GM12878 (cell line): ENCODE measurements around the gene COL4A1. TPM values are rescaled to one million over a fixed set of nuclear protein-coding genes. Genes with fewer than 3 reads are reported as not detected.

Experiments used
- ATAC-seq: fragments of 200-7000 bp; cut with Tn5 transposase; 3 replicates; pipeline ENCODE4 v1.9.1; 2020; ENCODE audit warnings: mild to moderate bottlenecking, moderate library complexity
- BruUV-seq: library from RNA; stranded (reverse); fragments of 400-500 nt; replicated peaks from 2 replicates; lab custom pipeline; 2021; lab: Mats Ljungman, UMichigan
- CTCF ChIA-PET: fragments of 300-600 bp; sonication (Branson Sonifier 250); formaldehyde crosslinking; extraction: SDS; loops from one replicate; lab custom pipeline; 2021; ENCODE audit warnings: inconsistent platforms; lab: Yijun Ruan, JAX
- POLR2A ChIA-PET: fragments of 350-600 bp; formaldehyde crosslinking; extraction: SDS; loops from one replicate; lab custom pipeline; 2021; ENCODE audit warnings: inconsistent platforms; lab: Charles Lee
- RAD21 ChIA-PET: fragments of 300-600 bp; sonication (Branson Sonifier 250); formaldehyde crosslinking; loops from one replicate; lab custom pipeline; 2023; ENCODE audit warnings: antibody characterized with exemption; ENCODE audit not compliant: unreplicated experiment; lab: Charles Lee
- SMC1A ChIA-PET: fragments of 300-600 bp; sonication (Branson Sonifier 250); formaldehyde crosslinking; loops from one replicate; lab custom pipeline; 2023; ENCODE audit not compliant: unreplicated experiment, uncharacterized antibody; lab: Charles Lee
- DNase-seq: peaks from one replicate; pipeline ENCODE4 v3.0.0-alpha.2; 2011; ENCODE audit warnings: low read depth, low spot score
- FAIRE-seq: peaks from 3 replicates; lab custom pipeline; 2011; peaks lifted over from hg19 to GRCh38; lab: Jason Lieb, UNC
- H2AFZ ChIP-seq: 2 replicates; pipeline ENCODE4 v1.6.0; 2011; ENCODE audit warnings: low read depth, low read length, control low read depth; ENCODE audit not compliant: control insufficient read depth
- H3K27ac ChIP-seq: 2 replicates; pipeline ENCODE4 v1.5.1; 2011; ENCODE audit warnings: control low read depth; ENCODE audit not compliant: control insufficient read depth, insufficient read depth
- H3K27me3 ChIP-seq, 2 experiments: replicated peaks in 1 of 2; 2 replicates each; pipeline versions ENCODE4 v1.6.0 to v1.6.1; 2011; ENCODE audit warnings: low read length in 1 of 2; ENCODE audit not compliant: control insufficient read depth in 2 of 2, insufficient read depth in 2 of 2
- H3K36me3 ChIP-seq, 2 experiments: 2 replicates each; pipeline ENCODE4 v1.5.1; 2011; ENCODE audit warnings: low read length in 1 of 2; ENCODE audit not compliant: control insufficient read depth in 2 of 2, insufficient read depth in 2 of 2
- H3K4me1 ChIP-seq: 2 replicates; pipeline ENCODE4 v1.6.1; 2011; ENCODE audit warnings: mild to moderate bottlenecking, low read length, moderate library complexity, mixed read lengths; ENCODE audit not compliant: control insufficient read depth, insufficient read depth
- H3K4me2 ChIP-seq: 2 replicates; pipeline ENCODE4 v1.6.0; 2011; ENCODE audit warnings: control low read depth; ENCODE audit not compliant: control insufficient read depth, insufficient read depth
- H3K4me3 ChIP-seq: fragments of 200-600 bp; sonication (generic); 2 replicates; pipeline ENCODE4 v1.5.1; 2016
- H3K79me2 ChIP-seq: 2 replicates; pipeline ENCODE4 v1.6.0; 2011; ENCODE audit warnings: low read length; ENCODE audit not compliant: control insufficient read depth, insufficient read depth
- H3K9ac ChIP-seq: 2 replicates; pipeline ENCODE4 v1.8.0; 2011; ENCODE audit warnings: low read length, control low read depth, mixed read lengths; ENCODE audit not compliant: control insufficient read depth, insufficient read depth
- H3K9me3 ChIP-seq: replicated peaks from 3 replicates; pipeline ENCODE4 v1.5.1; 2011; ENCODE audit warnings: mild to moderate bottlenecking, low read length; ENCODE audit not compliant: control insufficient read depth, insufficient read depth
- H4K20me1 ChIP-seq: 2 replicates; pipeline ENCODE4 v1.6.0; 2011; ENCODE audit not compliant: control insufficient read depth, insufficient read depth
- HDAC2 ChIP-seq: fragments of 200-600 bp; sonication (generic); IDR thresholded peaks from 2 replicates; pipeline ENCODE4 v1.6.1; 2017
- HDAC6 ChIP-seq: fragments of 200-600 bp; sonication (generic); IDR thresholded peaks from one replicate; pipeline ENCODE4 v1.8.0; 2017; ENCODE audit warnings: antibody characterized with exemption; ENCODE audit not compliant: unreplicated experiment
- NRF1 ChIP-seq: conservative IDR thresholded peaks from 2 replicates; pipeline ENCODE4 v1.6.1; 2011; ENCODE audit warnings: mild to moderate bottlenecking, low read depth, low read length, improper control_type of control experiment
- POLR2AphosphoS2 ChIP-seq: IDR thresholded peaks from 2 replicates; pipeline ENCODE4 v1.6.1; 2011; ENCODE audit warnings: low read depth, mild to moderate bottlenecking, low read length, improper control_type of control experiment, moderate library complexity
- RAD21 ChIP-seq: IDR thresholded peaks from 2 replicates; pipeline ENCODE4 v1.6.1; 2011; ENCODE audit warnings: mild to moderate bottlenecking, low read depth, low read length, moderate library complexity; ENCODE audit not compliant: insufficient read depth
- RFX5 ChIP-seq: IDR thresholded peaks from 2 replicates; pipeline ENCODE4 v1.6.1; 2011; ENCODE audit warnings: low read depth, low read length, improper control_type of control experiment
- SMAD1 ChIP-seq: fragments of 450-650 bp; IDR thresholded peaks from 2 replicates; pipeline ENCODE4 v1.6.1; 2018; ENCODE audit warnings: mild to moderate bottlenecking, low read depth; ENCODE audit not compliant: partially characterized antibody
- SMAD5 ChIP-seq: IDR thresholded peaks from 2 replicates; pipeline ENCODE4 v1.6.1; 2016; ENCODE audit warnings: antibody characterized with exemption, low read depth
- SUZ12 ChIP-seq: fragments of 200-600 bp; sonication (generic); IDR thresholded peaks from one replicate; pipeline ENCODE4 v1.6.1; 2018; ENCODE audit warnings: antibody characterized with exemption, mild to moderate bottlenecking; ENCODE audit not compliant: unreplicated experiment
- WGBS: methylation state at CpG from one replicate; pipeline ENCODE4 v1.1.6; 2016; ENCODE audit warnings: low lambda C conversion rate; ENCODE audit not compliant: insufficient replicate concordance, insufficient coverage; ENCODE audit errors: missing lambda C conversion rate; 5-methylcytosine and 5-hydroxymethylcytosine counted together
- in situ Hi-C: fragments of 300-500 bp; cut with MboI; formaldehyde crosslinking; loops from 9 replicates; pipeline ENCODE4 v1.14.3; 2018; ENCODE audit warnings: mixed read lengths
- intact Hi-C: fragments of 100-400 bp; cut with micrococcal nuclease; formaldehyde crosslinking; loops from one replicate; pipeline ENCODE4 v1.14.2; 2022; ENCODE audit not compliant: unreplicated experiment
- polyA plus RNA-seq, 11 experiments: library from polyadenylated mRNA; depleted of rRNA in 4 of 11; unstranded in 6 of 11; stranded (reverse) in 5 of 11; fragments of >200 nt; fragmentation: Nextera tagmentation in 4 of 11; fragmentation: Illumina TruSeq in 1 of 11; extraction: Ambion mirVana in 4 of 11; extraction: Trizol in 1 of 11; gene quantifications; 1 replicate in 1 of 11; 2 replicates in 10 of 11; pipeline versions ENCODE4 v1.2.1 to v1.2.3, GENCODE V29; 2011 to 2016; ENCODE audit warnings: inconsistent platforms in 2 of 11, missing spikeins in 2 of 11, low read depth in 1 of 11
- total RNA-seq, 4 experiments: library from RNA; depleted of rRNA in 3 of 4; stranded (reverse); fragments of >200 nt in 3 of 4; fragmentation: Illumina TruSeq in 1 of 4; extraction: Trizol in 1 of 4; gene quantifications; 2 replicates each; pipeline versions ENCODE4 v1.2.1 to v1.2.3, GENCODE V29; 2013 to 2021
- TF ChIP-seq, protein P1 (sequence below): IDR thresholded peaks from 2 replicates; pipeline ENCODE4 v1.6.1; 2012; ENCODE audit warnings: improper control_type of control experiment, low read depth, low read length; ENCODE audit not compliant: insufficient replicate concordance

The COL4A1 gene
- total and polyA plus RNA-seq, 10 of the 15 experiments (the other 5 are each of a cell fraction or from before 2014, with no cell fraction given), result 0.07 to 0.31 (median 0.13) TPM; not detected in 6

DNA sequence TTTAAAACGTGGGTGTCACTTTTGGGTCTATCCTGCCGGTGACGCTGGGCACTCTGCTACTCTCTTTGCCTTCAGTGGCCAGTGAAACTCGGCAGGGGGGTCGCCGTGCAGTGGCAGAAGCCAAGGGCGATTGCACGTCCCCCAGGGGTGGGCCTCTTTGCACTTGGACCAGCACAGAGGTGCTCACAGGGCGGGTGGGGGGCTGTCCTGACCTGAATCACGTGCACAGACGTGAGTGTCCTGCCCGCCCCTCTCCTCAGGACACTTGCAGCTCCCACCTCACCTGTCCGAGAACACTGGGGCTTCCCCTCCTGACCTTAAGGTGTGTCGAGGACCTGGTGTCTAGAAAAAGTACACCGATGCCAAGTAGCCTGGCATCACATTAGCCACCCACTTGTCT lies 16.1 kb downstream of the COL4A1 start:
- H2AFZ ChIP-seq, result no peak overlapping the region
- no peak for DNase-seq
- ChIA-PET POLR2A (no interaction called here), CTCF (no interaction called here), SMC1A (interaction anchor here (0.8 kb wide), 1 partner anchor 69 kb away, joined by 3 read pairs; no protein-coding TSS in a partner anchor), RAD21 (no interaction called here)
- no peak overlapping the region for H3K4me3 ChIP-seq
- no peaks in the 10 kb centered on the region for H3K4me1 ChIP-seq
- H3K9me3 ChIP-seq, result no peaks in the 10 kb centered on the region
- BruUV-seq, result no TSS peak
- H4K20me1 ChIP-seq, result no peaks in the 10 kb centered on the region
- no peak overlapping the region for H3K27ac ChIP-seq
- intact Hi-C loops, result no loop called here
- no peak for TF ChIP-seq POLR2AphosphoS2
- TF ChIP-seq, protein P1, sequence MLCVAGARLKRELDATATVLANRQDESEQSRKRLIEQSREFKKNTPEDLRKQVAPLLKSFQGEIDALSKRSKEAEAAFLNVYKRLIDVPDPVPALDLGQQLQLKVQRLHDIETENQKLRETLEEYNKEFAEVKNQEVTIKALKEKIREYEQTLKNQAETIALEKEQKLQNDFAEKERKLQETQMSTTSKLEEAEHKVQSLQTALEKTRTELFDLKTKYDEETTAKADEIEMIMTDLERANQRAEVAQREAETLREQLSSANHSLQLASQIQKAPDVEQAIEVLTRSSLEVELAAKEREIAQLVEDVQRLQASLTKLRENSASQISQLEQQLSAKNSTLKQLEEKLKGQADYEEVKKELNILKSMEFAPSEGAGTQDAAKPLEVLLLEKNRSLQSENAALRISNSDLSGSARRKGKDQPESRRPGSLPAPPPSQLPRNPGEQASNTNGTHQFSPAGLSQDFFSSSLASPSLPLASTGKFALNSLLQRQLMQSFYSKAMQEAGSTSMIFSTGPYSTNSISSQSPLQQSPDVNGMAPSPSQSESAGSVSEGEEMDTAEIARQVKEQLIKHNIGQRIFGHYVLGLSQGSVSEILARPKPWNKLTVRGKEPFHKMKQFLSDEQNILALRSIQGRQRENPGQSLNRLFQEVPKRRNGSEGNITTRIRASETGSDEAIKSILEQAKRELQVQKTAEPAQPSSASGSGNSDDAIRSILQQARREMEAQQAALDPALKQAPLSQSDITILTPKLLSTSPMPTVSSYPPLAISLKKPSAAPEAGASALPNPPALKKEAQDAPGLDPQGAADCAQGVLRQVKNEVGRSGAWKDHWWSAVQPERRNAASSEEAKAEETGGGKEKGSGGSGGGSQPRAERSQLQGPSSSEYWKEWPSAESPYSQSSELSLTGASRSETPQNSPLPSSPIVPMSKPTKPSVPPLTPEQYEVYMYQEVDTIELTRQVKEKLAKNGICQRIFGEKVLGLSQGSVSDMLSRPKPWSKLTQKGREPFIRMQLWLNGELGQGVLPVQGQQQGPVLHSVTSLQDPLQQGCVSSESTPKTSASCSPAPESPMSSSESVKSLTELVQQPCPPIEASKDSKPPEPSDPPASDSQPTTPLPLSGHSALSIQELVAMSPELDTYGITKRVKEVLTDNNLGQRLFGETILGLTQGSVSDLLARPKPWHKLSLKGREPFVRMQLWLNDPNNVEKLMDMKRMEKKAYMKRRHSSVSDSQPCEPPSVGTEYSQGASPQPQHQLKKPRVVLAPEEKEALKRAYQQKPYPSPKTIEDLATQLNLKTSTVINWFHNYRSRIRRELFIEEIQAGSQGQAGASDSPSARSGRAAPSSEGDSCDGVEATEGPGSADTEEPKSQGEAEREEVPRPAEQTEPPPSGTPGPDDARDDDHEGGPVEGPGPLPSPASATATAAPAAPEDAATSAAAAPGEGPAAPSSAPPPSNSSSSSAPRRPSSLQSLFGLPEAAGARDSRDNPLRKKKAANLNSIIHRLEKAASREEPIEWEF, result no peak
- no peak for TF ChIP-seq NRF1
- TF ChIP-seq HDAC6, result no peak
- TF ChIP-seq SMAD5, result no peak
- TF ChIP-seq RFX5, result no peak
- TF ChIP-seq SMAD1, result no peak
- TF ChIP-seq SUZ12, result no peak
- TF ChIP-seq HDAC2, result no peak
- TF ChIP-seq RAD21, result no peak
- TF ChIP-seq, all 136 proteins: peak for 0
- no peak for ATAC-seq
- in situ Hi-C loops, result no loop called here
- Histone ChIP-seq H3K36me3 (no peaks in the 10 kb centered on the region), H3K27me3 (no peaks in the 10 kb centered on the region; a peak in 1 of 4 replicates), H3K79me2 (no peaks in the 10 kb centered on the region), H3K9ac (no peak overlapping the region), H3K4me2 (no peak overlapping the region)
- FAIRE-seq, result no peak
- 26% methylated on average over 15 of the region's 15 CpGs for WGBS
